H1 (cell line): Measurements from ENCODE around the gene LMNTD2. TPM values are rescaled to one million over a fixed set of nuclear protein-coding genes. Genes with fewer than 3 reads are reported as not detected.

Experiments
- CTCF ChIA-PET: fragments of 300-600 bp; sonication (Branson Sonifier 250); formaldehyde crosslinking; loops from one replicate; lab custom pipeline; 2021; ENCODE audit not compliant: partially characterized antibody; lab: Charles Lee
- POLR2A ChIA-PET: fragments of 300-600 bp; sonication (Branson Sonifier 250); formaldehyde crosslinking; loops from one replicate; lab custom pipeline; 2021; ENCODE audit warnings: inconsistent platforms; ENCODE audit not compliant: partially characterized antibody; lab: Charles Lee
- DNase-seq, 2 experiments: peaks; one replicate each; pipeline versions ENCODE4 v3.0.0 to v3.0.0-alpha.2; 2010 to 2022; ENCODE audit warnings: low spot score in 2 of 2, low read depth in 1 of 2, mixed read lengths in 1 of 2
- FAIRE-seq: peaks from 2 replicates; lab custom pipeline; 2011; peaks lifted over from hg19 to GRCh38; lab: Jason Lieb, UNC
- H2AFZ ChIP-seq: 2 replicates; pipeline ENCODE4 v1.8.1; 2012; ENCODE audit warnings: low read length, inconsistent platforms
- H2AK5ac ChIP-seq: 2 replicates; pipeline ENCODE4 v1.6.1; 2013; ENCODE audit warnings: low read depth, low read length
- H2BK120ac ChIP-seq: replicated peaks from 2 replicates; pipeline ENCODE3; 2013; ENCODE audit warnings: low read depth, low read length, inconsistent platforms
- H2BK12ac ChIP-seq: 2 replicates; pipeline ENCODE4 v1.6.1; 2013; ENCODE audit warnings: low read depth, low read length
- H2BK15ac ChIP-seq: 2 replicates; pipeline ENCODE4 v1.6.1; 2013; ENCODE audit warnings: low read length
- H2BK20ac ChIP-seq: 2 replicates; pipeline ENCODE4 v1.6.1; 2013; ENCODE audit warnings: low read length
- H2BK5ac ChIP-seq: 2 replicates; pipeline ENCODE4 v1.6.1; 2013; ENCODE audit warnings: low read depth, low read length
- H3K14ac ChIP-seq: 2 replicates; pipeline ENCODE4 v1.6.1; 2013; ENCODE audit warnings: inconsistent platforms; ENCODE audit not compliant: insufficient read length
- H3K18ac ChIP-seq: 2 replicates; pipeline ENCODE4 v1.6.1; 2013; ENCODE audit warnings: low read length; ENCODE audit errors: extremely low read depth
- H3K23ac ChIP-seq: 2 replicates; pipeline ENCODE4 v1.6.1; 2013; ENCODE audit warnings: inconsistent platforms; ENCODE audit not compliant: insufficient read length
- H3K23me2 ChIP-seq: 2 replicates; pipeline ENCODE4 v1.6.1; 2013; ENCODE audit warnings: low read depth, low read length
- H3K27ac ChIP-seq: 2 replicates; pipeline ENCODE4 v1.6.1; 2011; ENCODE audit warnings: low read depth, low read length, inconsistent platforms
- H3K27me3 ChIP-seq, 4 experiments: replicated peaks in 1 of 4; 1 replicate in 1 of 4; 2 replicates in 3 of 4; pipeline versions ENCODE4 v1.6.1 to v1.8.1; 2011 to 2013; ENCODE audit warnings: low read length in 3 of 4, mild to moderate bottlenecking in 3 of 4, inconsistent platforms in 2 of 4, mixed read lengths in 2 of 4, moderate library complexity in 1 of 4; ENCODE audit not compliant: control insufficient read depth in 3 of 4, insufficient read depth in 3 of 4; ENCODE audit errors: extremely low read depth in 1 of 4
- H3K36me3 ChIP-seq, 4 experiments: 2 replicates each; pipeline versions ENCODE4 v1.6.1 to v1.8.1; 2011 to 2013; ENCODE audit warnings: mild to moderate bottlenecking in 4 of 4, low read length in 3 of 4, moderate library complexity in 2 of 4, control low read depth in 1 of 4, inconsistent platforms in 1 of 4; ENCODE audit not compliant: insufficient read depth in 4 of 4, control insufficient read depth in 2 of 4
- H3K4ac ChIP-seq: replicated peaks from 2 replicates; pipeline ENCODE3; 2013; ENCODE audit warnings: low read length, low read depth, mixed read lengths, inconsistent platforms; ENCODE audit not compliant: insufficient read length
- H3K4me1 ChIP-seq, 4 experiments: replicated peaks in 1 of 4; 1 replicate in 1 of 4; 2 replicates in 3 of 4; pipeline versions ENCODE4 v1.6.1 to v1.8.1; 2011 to 2013; ENCODE audit warnings: low read length in 3 of 4, inconsistent platforms in 2 of 4, mixed read lengths in 1 of 4; ENCODE audit not compliant: insufficient read depth in 4 of 4, control insufficient read depth in 3 of 4
- H3K4me2 ChIP-seq, 2 experiments: 2 replicates each; pipeline versions ENCODE4 v1.6.1 to v1.8.1; 2011 to 2013; ENCODE audit warnings: low read depth in 2 of 2, low read length in 2 of 2, control low read depth in 1 of 2, inconsistent platforms in 1 of 2, mild to moderate bottlenecking in 1 of 2; ENCODE audit not compliant: insufficient read depth in 1 of 2
- H3K4me3 ChIP-seq, 4 experiments: fragments of 200-600, 300-600 bp in 1 of 4; sonication (generic), shearing (Covaris generic), sonication (Bioruptor Twin) in 1 of 4; 2 replicates each; pipeline versions ENCODE4 v1.5.1 to v1.8.1; 2011 to 2016; ENCODE audit warnings: low read length in 4 of 4, low read depth in 3 of 4, control low read depth in 2 of 4, inconsistent platforms in 2 of 4, mild to moderate bottlenecking in 2 of 4, mixed read lengths in 1 of 4, moderate library complexity in 1 of 4; ENCODE audit not compliant: insufficient read depth in 2 of 4; ENCODE audit errors: extremely low read depth in 1 of 4
- H3K56ac ChIP-seq: replicated peaks from 2 replicates; pipeline ENCODE3; 2013; ENCODE audit warnings: low read depth, mild to moderate bottlenecking, mixed read lengths, low read length, inconsistent platforms; ENCODE audit not compliant: insufficient read length
- H3K79me1 ChIP-seq: 2 replicates; pipeline ENCODE4 v1.6.1; 2013; ENCODE audit warnings: low read depth, low read length, control low read depth
- H3K79me2 ChIP-seq, 2 experiments: 2 replicates each; pipeline versions ENCODE4 v1.6.1 to v1.8.1; 2012 to 2013; ENCODE audit warnings: low read length in 2 of 2, mild to moderate bottlenecking in 2 of 2, inconsistent platforms in 1 of 2; ENCODE audit not compliant: insufficient read depth in 2 of 2, control insufficient read depth in 1 of 2
- H3K9ac ChIP-seq, 4 experiments: replicated peaks in 1 of 4; 1 replicate in 1 of 4; 2 replicates in 3 of 4; pipeline versions ENCODE4 v1.6.1 to v1.8.1; 2011 to 2013; ENCODE audit warnings: low read depth in 3 of 4, low read length in 3 of 4, control low read depth in 2 of 4, mild to moderate bottlenecking in 2 of 4, moderate library complexity in 2 of 4, inconsistent platforms in 1 of 4; ENCODE audit errors: extremely low read depth in 1 of 4
- H3K9me3 ChIP-seq, 2 experiments: 2 replicates each; pipeline versions ENCODE4 v1.6.1 to v1.8.1; 2012 to 2013; ENCODE audit warnings: mild to moderate bottlenecking in 2 of 2, moderate library complexity in 2 of 2, control low read depth in 1 of 2, inconsistent platforms in 1 of 2, low read depth in 1 of 2, low read length in 1 of 2, mixed read lengths in 1 of 2; ENCODE audit not compliant: insufficient read depth in 2 of 2
- H4K20me1 ChIP-seq, 2 experiments: replicated peaks in 1 of 2; 2 replicates each; pipeline versions ENCODE3 to v1.8.1; 2011 to 2013; ENCODE audit warnings: inconsistent platforms in 2 of 2, low read length in 2 of 2, mild to moderate bottlenecking in 1 of 2; ENCODE audit not compliant: insufficient read depth in 2 of 2, control insufficient read depth in 1 of 2
- H4K5ac ChIP-seq: 2 replicates; pipeline ENCODE4 v1.6.1; 2013; ENCODE audit warnings: low read length, low read depth, mixed read lengths, inconsistent platforms; ENCODE audit not compliant: insufficient read length
- H4K8ac ChIP-seq: 2 replicates; pipeline ENCODE4 v1.8.0; 2013; ENCODE audit warnings: mild to moderate bottlenecking, moderate library complexity, low read length, inconsistent platforms; ENCODE audit not compliant: insufficient read depth; ENCODE audit errors: extremely low read depth
- H4K91ac ChIP-seq: replicated peaks from 2 replicates; pipeline ENCODE3; 2013; ENCODE audit warnings: low read length, mixed read lengths, inconsistent platforms; ENCODE audit not compliant: insufficient read length
- GTF2F1 ChIP-seq: IDR thresholded peaks from 2 replicates; pipeline ENCODE4 v1.6.1; 2012; ENCODE audit warnings: low read depth, low read length, improper control_type of control experiment, borderline replicate concordance
- WGBS, 2 experiments: shearing (Covaris generic) in 1 of 2; methylation state at CpG; one replicate each; pipeline versions ENCODE4 v1.1.6 to v1.1.7; 2013 to 2015; ENCODE audit warnings: low lambda C conversion rate in 2 of 2, mixed read lengths in 2 of 2, inconsistent platforms in 1 of 2, low coverage in 1 of 2, missing lambda C conversion rate in 1 of 2; ENCODE audit not compliant: insufficient replicate concordance in 2 of 2, insufficient coverage in 1 of 2, insufficient read length in 1 of 2; ENCODE audit errors: extremely low coverage in 1 of 2, missing lambda C conversion rate in 1 of 2; 5-methylcytosine and 5-hydroxymethylcytosine counted together
- polyA plus RNA-seq, 7 experiments: library from polyadenylated mRNA; depleted of rRNA in 3 of 7; stranded (reverse) in 5 of 7; unstranded in 2 of 7; fragments of >200 nt in 5 of 7; fragments of 200-250 nt in 2 of 7; gene quantifications; 1 replicate in 5 of 7; 2 replicates in 1 of 7; 4 replicates in 1 of 7; pipeline versions ENCODE4 v1.2.1 to v1.2.3, GENCODE V29; 2011 to 2013; ENCODE audit warnings: missing spikeins in 2 of 7, mixed read lengths in 2 of 7
- total RNA-seq: library from RNA; stranded (reverse); fragmentation: NEBNext Ultra II Directional; extraction: Animal tissue kit (Norgen Biotek cat#: 25700); gene quantifications from 2 replicates; pipeline ENCODE4 v1.2.1, GENCODE V29; 2021
- TF ChIP-seq, protein P1 (sequence below), 3 experiments: IDR thresholded peaks; 1 replicate in 2 of 3; 2 replicates in 1 of 3; pipeline versions ENCODE4 v1.5.1 to v1.6.1; 2011; ENCODE audit warnings: low read length in 3 of 3, mild to moderate bottlenecking in 3 of 3, inconsistent platforms in 2 of 3, low read depth in 1 of 3, moderate library complexity in 1 of 3; ENCODE audit not compliant: insufficient read depth in 1 of 3; ENCODE audit errors: control extremely low read depth in 1 of 3

The LMNTD2 gene
- total and polyA plus RNA-seq, 2 of the 8 experiments (the other 6 are each of a cell fraction or from before 2014, with no cell fraction given): 1.6 to 3.1 TPM

DNA sequence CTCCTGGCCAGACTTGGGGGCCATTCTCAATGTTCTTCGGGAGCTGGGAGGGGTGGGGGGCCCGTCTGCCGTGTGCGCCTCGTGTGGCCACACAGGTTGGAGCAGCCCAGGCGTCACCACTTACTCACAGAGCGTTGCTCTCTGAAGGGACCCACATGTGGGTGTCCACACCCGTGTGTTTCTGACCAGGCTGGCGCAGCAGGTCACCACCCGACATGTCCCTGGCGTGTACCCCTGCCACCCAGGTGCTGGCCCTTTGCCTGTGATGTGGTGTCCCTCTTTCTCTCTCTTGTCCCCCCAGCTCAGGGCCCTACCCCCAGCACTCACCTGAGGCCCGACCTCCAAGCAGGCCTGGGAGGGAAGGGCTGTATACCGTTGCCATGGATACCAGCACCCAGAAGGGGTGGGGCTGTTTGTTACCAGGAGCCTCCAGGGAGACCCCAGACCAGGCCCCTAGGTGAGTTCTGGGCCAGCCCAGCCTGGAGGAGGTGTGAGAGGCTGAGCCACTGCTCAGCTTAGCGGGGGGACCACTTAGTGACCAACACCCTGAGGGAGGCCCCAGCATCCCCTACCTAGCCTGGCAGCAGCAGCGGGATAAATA is 1.4 kb downstream of the LMNTD2 start:
- Histone ChIP-seq H3K9me3 (no peaks in the 10 kb centered on the region), H3K14ac (no peak overlapping the region), H2AK5ac (0 out of 2 replicates have a peak overlapping the region, but pooled peaks have one; percentile 6), H4K5ac (no peak overlapping the region), H3K4me2 (no peak overlapping the region; a peak in 1 of 4 replicates), H4K91ac (no peak overlapping the region), H3K4me3 (no peak overlapping the region), H3K79me2 (peaks cover 0 to 4% of the 10 kb centered on the region in 2 experiments; a peak in 1 of 4 replicates), H3K4ac (no peak overlapping the region), H3K4me1 (peaks cover 0 to 37% (median 12%) of the 10 kb centered on the region in 4 experiments; a peak in 6 of 7 replicates), H3K23ac (no peak overlapping the region), H2BK20ac (no peak overlapping the region), H3K27me3 (peaks cover 13 to 29% (median 26%) of the 10 kb centered on the region in 4 experiments), H4K20me1 (peaks cover 9 to 18% of the 10 kb centered on the region in 2 experiments), H3K79me1 (peaks cover 8% of the 10 kb centered on the region), H2AFZ (no peak overlapping the region), H3K9ac (no peak overlapping the region), H2BK120ac (no peak overlapping the region), H3K36me3 (peaks cover 0 to 8% (median 4%) of the 10 kb centered on the region in 4 experiments; a peak in 5 of 8 replicates), H3K27ac (no peak overlapping the region), H4K8ac (peak overlapping the region; percentile 35; the same call in 1 of the 2 replicates), H2BK15ac (no peak overlapping the region; the same call in 1 of the 2 replicates), H3K56ac (no peak overlapping the region), H2BK5ac (no peak overlapping the region)
- CTCF ChIA-PET: interaction anchor here (0.6 to 1.5 kb wide), 7 partner anchors 14 to 238 kb away, joined by 3 to 6 read pairs (median 3); partner anchors contain the start of genes IRF7 and PHRF1
- POLR2A ChIA-PET: interaction anchor here (0.6 to 2.4 kb wide), 6 partner anchors 10 to 260 kb away, joined by 3 to 12 read pairs (median 4); no protein-coding TSS in a partner anchor
- no peak for FAIRE-seq
- WGBS, 2 experiments: 92% methylated on average over 15 of the region's 15 CpGs; no CpG with 5 or more reads in 1 of the 2 experiments
- DNase-seq: no peak
- no peak for TF ChIP-seq GTF2F1
- TF ChIP-seq, protein P1, sequence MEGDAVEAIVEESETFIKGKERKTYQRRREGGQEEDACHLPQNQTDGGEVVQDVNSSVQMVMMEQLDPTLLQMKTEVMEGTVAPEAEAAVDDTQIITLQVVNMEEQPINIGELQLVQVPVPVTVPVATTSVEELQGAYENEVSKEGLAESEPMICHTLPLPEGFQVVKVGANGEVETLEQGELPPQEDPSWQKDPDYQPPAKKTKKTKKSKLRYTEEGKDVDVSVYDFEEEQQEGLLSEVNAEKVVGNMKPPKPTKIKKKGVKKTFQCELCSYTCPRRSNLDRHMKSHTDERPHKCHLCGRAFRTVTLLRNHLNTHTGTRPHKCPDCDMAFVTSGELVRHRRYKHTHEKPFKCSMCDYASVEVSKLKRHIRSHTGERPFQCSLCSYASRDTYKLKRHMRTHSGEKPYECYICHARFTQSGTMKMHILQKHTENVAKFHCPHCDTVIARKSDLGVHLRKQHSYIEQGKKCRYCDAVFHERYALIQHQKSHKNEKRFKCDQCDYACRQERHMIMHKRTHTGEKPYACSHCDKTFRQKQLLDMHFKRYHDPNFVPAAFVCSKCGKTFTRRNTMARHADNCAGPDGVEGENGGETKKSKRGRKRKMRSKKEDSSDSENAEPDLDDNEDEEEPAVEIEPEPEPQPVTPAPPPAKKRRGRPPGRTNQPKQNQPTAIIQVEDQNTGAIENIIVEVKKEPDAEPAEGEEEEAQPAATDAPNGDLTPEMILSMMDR (IDR thresholded peaks at IDR 0.05; ENCODE audit: control extremely low read depth in 1 of 3, insufficient read depth in 1 of 3, low read depth in 1 of 3, low read length in 3 of 3): peak in 2 of 3 experiments; percentile 8 to 26; a peak in 2 of 4 replicates
- TF ChIP-seq, all 59 proteins: peak for 1
- Histone ChIP-seq H3K18ac (no peak overlapping the region), H3K23me2 (peaks cover 19% of the 10 kb centered on the region; the same call in 1 of the 2 replicates), H2BK12ac (0 out of 2 replicates have a peak overlapping the region, but pooled peaks have one; percentile 7)
